Neuronal stem cell (in vitro differentiated cells): Measurements from ENCODE around the gene KRTAP2-2.
"Not testable (repeated sequence)": the region's sequence is repeated elsewhere in the genome, so short reads cannot be mapped to it uniquely, and the experiment has no call there.

Experiments used
- DNase-seq: peaks from one replicate; pipeline ENCODE4 v3.0.0-alpha.2; 2013; ENCODE audit warnings: low spot score
- H2AFZ ChIP-seq: one replicate; pipeline ENCODE4 v1.6.1; 2013; ENCODE audit warnings: mild to moderate bottlenecking, low read length, inconsistent platforms
- H2AK5ac ChIP-seq: 2 replicates; pipeline ENCODE4 v1.6.1; 2013; ENCODE audit warnings: low read depth, mild to moderate bottlenecking, inconsistent platforms, low read length, moderate library complexity, mixed read lengths
- H2BK120ac ChIP-seq: 2 replicates; pipeline ENCODE4 v1.6.1; 2013; ENCODE audit warnings: low read depth, mild to moderate bottlenecking, inconsistent platforms, low read length, moderate library complexity, mixed read lengths
- H2BK12ac ChIP-seq: one replicate; pipeline ENCODE4 v1.6.1; 2013; ENCODE audit warnings: low read length, inconsistent platforms
- H2BK15ac ChIP-seq: 2 replicates; pipeline ENCODE4 v1.6.1; 2013; ENCODE audit warnings: mild to moderate bottlenecking, low read length, inconsistent platforms, mixed read lengths
- H2BK5ac ChIP-seq: one replicate; pipeline ENCODE4 v1.6.1; 2013; ENCODE audit warnings: inconsistent platforms, mild to moderate bottlenecking, low read length, moderate library complexity
- H3K14ac ChIP-seq: one replicate; pipeline ENCODE4 v1.6.1; 2013; ENCODE audit warnings: low read length, inconsistent platforms
- H3K18ac ChIP-seq: 2 replicates; pipeline ENCODE4 v1.6.1; 2013; ENCODE audit warnings: low read length, inconsistent platforms
- H3K23ac ChIP-seq: 2 replicates; pipeline ENCODE4 v1.6.1; 2013; ENCODE audit warnings: low read depth, mild to moderate bottlenecking, mixed read lengths, low read length, inconsistent platforms; ENCODE audit not compliant: poor library complexity
- H3K27ac ChIP-seq: replicated peaks from 3 replicates; pipeline ENCODE4 v1.5.1; 2013; ENCODE audit warnings: low read length, inconsistent platforms
- H3K27me3 ChIP-seq, 3 experiments: 2 replicates each; pipeline ENCODE4 v1.6.1; 2013; ENCODE audit warnings: low read length in 3 of 3, mild to moderate bottlenecking in 2 of 3, inconsistent platforms in 1 of 3, low read depth in 1 of 3, mixed read lengths in 1 of 3, moderate library complexity in 1 of 3; ENCODE audit not compliant: control insufficient read depth in 3 of 3, insufficient read depth in 3 of 3
- H3K36me3 ChIP-seq, 2 donors: replicated peaks in 1 of 2; 2 replicates each; pipeline ENCODE4 v1.6.1; 2013; ENCODE audit warnings: low read length in 2 of 2; ENCODE audit not compliant: control insufficient read depth in 2 of 2, insufficient read depth in 2 of 2
- H3K4ac ChIP-seq: 2 replicates; pipeline ENCODE4 v1.6.1; 2013; ENCODE audit warnings: inconsistent platforms, mild to moderate bottlenecking, low read length, moderate library complexity
- H3K4me1 ChIP-seq, 2 donors: 1 replicate in 1 of 2; 2 replicates in 1 of 2; pipeline ENCODE4 v1.6.1; 2013; ENCODE audit warnings: low read length in 2 of 2, low read depth in 1 of 2; ENCODE audit not compliant: control insufficient read depth in 2 of 2, insufficient read depth in 1 of 2
- H3K4me2 ChIP-seq: one replicate; pipeline ENCODE4 v1.6.1; 2013; ENCODE audit warnings: mild to moderate bottlenecking, low read length, inconsistent platforms; ENCODE audit not compliant: insufficient read depth, poor library complexity, severe bottlenecking
- H3K4me3 ChIP-seq, 2 donors: 2 replicates each; pipeline ENCODE4 v1.5.1; 2013; ENCODE audit warnings: low read length in 2 of 2, mild to moderate bottlenecking in 2 of 2, inconsistent platforms in 1 of 2, moderate library complexity in 1 of 2
- H3K79me1 ChIP-seq: one replicate; pipeline ENCODE4 v1.6.1; 2013; ENCODE audit warnings: low read depth, mild to moderate bottlenecking, inconsistent platforms, low read length, moderate library complexity
- H3K9ac ChIP-seq: one replicate; pipeline ENCODE4 v1.6.1; 2013; ENCODE audit warnings: mild to moderate bottlenecking, low read depth, low read length, inconsistent platforms; ENCODE audit not compliant: poor library complexity
- H3K9me3 ChIP-seq, 2 donors: replicated peaks in 1 of 2; 2 replicates each; pipeline versions ENCODE3 to v1.6.1; 2013; ENCODE audit warnings: low read length in 2 of 2, mild to moderate bottlenecking in 2 of 2, inconsistent platforms in 1 of 2, low read depth in 1 of 2, mixed read lengths in 1 of 2, moderate library complexity in 1 of 2; ENCODE audit not compliant: control insufficient read depth in 2 of 2, insufficient read depth in 1 of 2
- H4K8ac ChIP-seq: one replicate; pipeline ENCODE4 v1.6.1; 2013; ENCODE audit warnings: low read depth, mild to moderate bottlenecking, inconsistent platforms, low read length, moderate library complexity
- H4K91ac ChIP-seq: one replicate; pipeline ENCODE4 v1.6.1; 2013; ENCODE audit warnings: low read length, low read depth, mild to moderate bottlenecking, inconsistent platforms; ENCODE audit not compliant: poor library complexity
- WGBS, 2 donors: extraction: QIAGEN DNeasy Blood & Tissue Kit; methylation state at CpG; one replicate each; pipeline ENCODE4 v1.1.7; 2013; ENCODE audit warnings: missing lambda C conversion rate in 2 of 2, mixed read lengths in 1 of 2; ENCODE audit not compliant: insufficient read length in 2 of 2, insufficient replicate concordance in 1 of 2; ENCODE audit errors: extremely low coverage in 2 of 2; 5-methylcytosine and 5-hydroxymethylcytosine counted together

KRTAP2-2 gene

GRCh38 chr17:41058741-41059140 lies 3.7 kb upstream of the KRTAP2-2 start:
- no peak overlapping the region for H3K14ac ChIP-seq
- H4K8ac ChIP-seq, result no peak overlapping the region
- no peaks in the 10 kb centered on the region for H3K27me3 ChIP-seq
- no peak overlapping the region for H3K9ac ChIP-seq
- H3K9me3 ChIP-seq, result peaks cover 0 to 2% of the 10 kb centered on the region in 2 donors
- no peak overlapping the region for H3K4me2 ChIP-seq
- H3K4me3 ChIP-seq, result no peak overlapping the region
- H3K4me1 ChIP-seq, result peaks cover 0 to 2% of the 10 kb centered on the region in 2 donors
- H2BK15ac ChIP-seq, result no peak overlapping the region
- H2BK5ac ChIP-seq, result no peak overlapping the region
- no peak overlapping the region for H2BK12ac ChIP-seq
- no peak overlapping the region for H2AFZ ChIP-seq
- no peak overlapping the region for H2BK120ac ChIP-seq
- H3K18ac ChIP-seq, result no peak overlapping the region
- H2AK5ac ChIP-seq, result no peak overlapping the region
- H3K23ac ChIP-seq, result no peak overlapping the region
- no peaks in the 10 kb centered on the region for H3K36me3 ChIP-seq
- WGBS, 2 donors, result no CpG with 5 or more reads among the region's 5 CpGs
- H3K4ac ChIP-seq, result no peak overlapping the region
- H4K91ac ChIP-seq, result no peak overlapping the region
- DNase-seq, result no peak
- no peaks in the 10 kb centered on the region for H3K79me1 ChIP-seq
- no peak overlapping the region for H3K27ac ChIP-seq

GRCh38 chr17:41057547-41057946 lies 2.5 kb upstream of the KRTAP2-2 start:
- Histone ChIP-seq H3K18ac (no peak overlapping the region), H4K91ac (no peak overlapping the region), H3K14ac (no peak overlapping the region), H3K79me1 (no peaks in the 10 kb centered on the region), H2AK5ac (no peak overlapping the region), H2BK5ac (no peak overlapping the region), H3K4me3 (no peak overlapping the region), H3K27me3 (no peaks in the 10 kb centered on the region), H2AFZ (no peak overlapping the region), H2BK12ac (no peak overlapping the region), H3K27ac (no peak overlapping the region), H3K4ac (no peak overlapping the region), H3K36me3 (no peaks in the 10 kb centered on the region), H3K23ac (no peak overlapping the region), H3K4me2 (no peak overlapping the region), H3K4me1 (peaks cover 0 to 2% of the 10 kb centered on the region in 2 donors), H3K9ac (no peak overlapping the region), H4K8ac (no peak overlapping the region), H2BK15ac (no peak overlapping the region), H2BK120ac (no peak overlapping the region), H3K9me3 (peaks cover 0 to 2% of the 10 kb centered on the region in 2 donors)
- WGBS, 2 donors, result no CpG with 5 or more reads among the region's 1 CpG
- no peak for DNase-seq

- not testable (repeated sequence) for H2BK15ac ChIP-seq, H3K27ac ChIP-seq, H2BK5ac ChIP-seq, H2AFZ ChIP-seq, H3K14ac ChIP-seq, H2AK5ac ChIP-seq, H3K23ac ChIP-seq, H3K36me3 ChIP-seq, H2BK12ac ChIP-seq, H3K4ac ChIP-seq, DNase-seq, H3K9ac ChIP-seq, H4K91ac ChIP-seq, H4K8ac ChIP-seq, H3K9me3 ChIP-seq, H3K79me1 ChIP-seq, H3K18ac ChIP-seq, H3K4me3 ChIP-seq, H3K4me1 ChIP-seq, H3K27me3 ChIP-seq, H3K4me2 ChIP-seq, H2BK120ac ChIP-seq
- no CpG with 5 or more reads among the region's 9 CpGs for WGBS, 2 donors
Measured at GRCh38 chr17:41054556-41054955, 474 bp downstream of the KRTAP2-2 start.

- no peak overlapping the region for H3K18ac ChIP-seq
- H3K23ac ChIP-seq, result no peak overlapping the region
- H2BK120ac ChIP-seq, result no peak overlapping the region
- no peak overlapping the region for H3K4me3 ChIP-seq
- no peak overlapping the region for H4K8ac ChIP-seq
- no peak overlapping the region for H3K4me2 ChIP-seq
- no peak overlapping the region for H4K91ac ChIP-seq
- no peak overlapping the region for H3K14ac ChIP-seq
- no peak overlapping the region for H2AK5ac ChIP-seq
- no peak overlapping the region for H2AFZ ChIP-seq
- no peaks in the 10 kb centered on the region for H3K4me1 ChIP-seq
- no peak overlapping the region for H3K27ac ChIP-seq
- no peak overlapping the region for H3K9ac ChIP-seq
- H2BK5ac ChIP-seq, result no peak overlapping the region
- H2BK15ac ChIP-seq, result no peak overlapping the region
- no peak overlapping the region for H3K4ac ChIP-seq
- WGBS, 2 donors, result no CpG with 5 or more reads among the region's 4 CpGs
- no peaks in the 10 kb centered on the region for H3K36me3 ChIP-seq
- no peaks in the 10 kb centered on the region for H3K79me1 ChIP-seq
- no peak overlapping the region for H2BK12ac ChIP-seq
- no peaks in the 10 kb centered on the region for H3K27me3 ChIP-seq
- H3K9me3 ChIP-seq, result peaks cover 0 to 2% of the 10 kb centered on the region in 2 donors
- no peak for DNase-seq
Measured at GRCh38 chr17:41054025-41054424, 1.0 kb downstream of the KRTAP2-2 start.
